Choroid plexus epithelial cell (primary cell): ENCODE results near the gene SMARCD1.

ENCODE experiments used
- DNase-seq: peaks from one replicate; pipeline ENCODE4 v3.0.0-alpha.2; 2010; ENCODE audit warnings: low read depth
- H3K4me3 ChIP-seq: 2 replicates; pipeline ENCODE4 v1.5.1; 2011; ENCODE audit warnings: low read depth, mild to moderate bottlenecking, control low read depth, low read length, moderate library complexity
- CTCF ChIP-seq: conservative IDR thresholded peaks from 2 replicates; pipeline ENCODE4 v1.5.1; 2011; ENCODE audit warnings: low read depth, mild to moderate bottlenecking, control low read depth, inconsistent platforms, low read length, moderate library complexity

The SMARCD1 gene

GRCh38 chr12:50042693-50043092, 42.4 kb upstream of the SMARCD1 start:
- no peak for TF ChIP-seq CTCF

DNA sequence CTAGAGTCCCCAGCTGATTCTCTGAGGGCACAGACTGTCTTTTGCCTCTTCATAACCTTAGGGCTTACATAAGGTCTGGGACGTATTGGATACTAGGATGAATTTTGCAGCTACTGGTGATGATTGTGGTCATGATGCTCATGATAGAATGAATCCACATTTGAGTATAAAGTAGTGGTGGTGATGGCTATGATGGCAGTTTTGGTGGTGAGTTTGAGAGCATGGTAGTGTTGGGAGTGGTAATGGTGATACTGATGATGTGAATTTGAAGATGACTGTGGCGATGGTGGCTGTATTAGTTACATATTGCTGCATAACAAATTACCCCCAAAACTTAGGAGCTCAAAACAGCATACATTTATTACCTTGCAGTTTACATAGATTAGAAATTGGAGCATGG, 41.8 kb upstream of the SMARCD1 start:
- no peak overlapping the region for H3K4me3 ChIP-seq
- no peak for DNase-seq
- no peak for TF ChIP-seq CTCF

More at GRCh38 chr12:50042693-50043092, 42.4 kb upstream of the SMARCD1 start:
- DNase-seq = no peak
- H3K4me3 ChIP-seq = no peak overlapping the region

- H3K4me3 ChIP-seq = no peak overlapping the region
- DNase-seq = no peak
- no peak for TF ChIP-seq CTCF
These were observed 41.3 kb upstream of the SMARCD1 start for GRCh38 chr12:50043854-50044253.

DNA sequence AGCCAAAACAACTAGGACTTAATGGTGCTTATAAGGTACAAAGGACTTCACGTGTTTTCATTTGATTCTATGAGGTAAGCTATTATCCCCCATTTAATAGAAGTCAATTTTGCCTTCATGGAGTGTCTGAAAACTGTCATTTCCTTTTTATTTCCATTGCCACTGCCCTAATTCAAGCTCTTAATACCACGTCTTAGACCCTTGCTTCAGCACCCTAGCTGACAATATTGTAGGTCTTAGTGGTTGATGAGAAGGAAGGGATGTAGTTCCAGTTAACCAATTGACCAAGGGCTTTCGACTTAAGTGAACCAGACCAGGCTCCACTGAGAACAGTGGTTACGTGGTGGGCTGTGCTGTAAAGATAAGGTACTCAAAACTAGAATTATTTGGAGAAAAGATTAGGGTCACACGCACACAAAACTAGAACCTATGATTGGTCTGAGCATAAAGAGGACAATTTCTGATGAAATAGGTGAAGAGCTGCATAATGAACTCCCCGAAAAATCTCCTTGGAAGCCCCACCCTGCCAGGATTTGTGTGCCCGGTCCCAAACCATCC, 37.4 kb upstream of the SMARCD1 start:
- no peak for DNase-seq
- no peak overlapping the region for H3K4me3 ChIP-seq
- TF ChIP-seq CTCF = no peak

GRCh38 chr12:50049254-50050118, 35.7 kb upstream of the SMARCD1 start:
- no peak overlapping the region for H3K4me3 ChIP-seq
- DNase-seq = no peak
- TF ChIP-seq CTCF = no peak

DNA sequence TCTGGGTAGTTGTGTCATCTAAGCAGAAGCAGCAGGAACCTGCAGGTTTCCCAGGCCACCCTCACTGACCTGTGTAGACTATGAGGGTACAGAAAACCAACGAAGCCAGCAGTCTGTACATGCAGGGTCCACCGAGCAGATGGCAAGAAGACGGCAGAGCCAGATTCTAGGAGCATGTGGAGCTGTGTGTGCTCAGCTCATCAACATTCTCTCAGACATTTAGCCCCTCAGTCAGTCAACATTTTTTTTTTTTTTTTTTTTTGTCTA, 35.1 kb upstream of the SMARCD1 start:
- H3K4me3 ChIP-seq = no peak overlapping the region
- DNase-seq = no peak
- no peak for TF ChIP-seq CTCF

- peak overlapping the region; percentile 46 for H3K4me3 ChIP-seq
- peak; percentile 50 for DNase-seq
- no peak for TF ChIP-seq CTCF
These were observed 34.6 kb upstream of the SMARCD1 start for GRCh38 chr12:50050410-50051098.
